ENCODE results near the gene GBGT1. TPM values are rescaled to one million over a fixed set of nuclear protein-coding genes. Genes with fewer than 3 reads are reported as not detected.
A peak's percentile ranks its signal among the peaks of the same experiment; 100 is the strongest.

The GBGT1 gene
- total and polyA plus RNA-seq, 2 of the 4 experiments (the other 2 are of a cell fraction), result 1.8 to 3.2 TPM

DNA sequence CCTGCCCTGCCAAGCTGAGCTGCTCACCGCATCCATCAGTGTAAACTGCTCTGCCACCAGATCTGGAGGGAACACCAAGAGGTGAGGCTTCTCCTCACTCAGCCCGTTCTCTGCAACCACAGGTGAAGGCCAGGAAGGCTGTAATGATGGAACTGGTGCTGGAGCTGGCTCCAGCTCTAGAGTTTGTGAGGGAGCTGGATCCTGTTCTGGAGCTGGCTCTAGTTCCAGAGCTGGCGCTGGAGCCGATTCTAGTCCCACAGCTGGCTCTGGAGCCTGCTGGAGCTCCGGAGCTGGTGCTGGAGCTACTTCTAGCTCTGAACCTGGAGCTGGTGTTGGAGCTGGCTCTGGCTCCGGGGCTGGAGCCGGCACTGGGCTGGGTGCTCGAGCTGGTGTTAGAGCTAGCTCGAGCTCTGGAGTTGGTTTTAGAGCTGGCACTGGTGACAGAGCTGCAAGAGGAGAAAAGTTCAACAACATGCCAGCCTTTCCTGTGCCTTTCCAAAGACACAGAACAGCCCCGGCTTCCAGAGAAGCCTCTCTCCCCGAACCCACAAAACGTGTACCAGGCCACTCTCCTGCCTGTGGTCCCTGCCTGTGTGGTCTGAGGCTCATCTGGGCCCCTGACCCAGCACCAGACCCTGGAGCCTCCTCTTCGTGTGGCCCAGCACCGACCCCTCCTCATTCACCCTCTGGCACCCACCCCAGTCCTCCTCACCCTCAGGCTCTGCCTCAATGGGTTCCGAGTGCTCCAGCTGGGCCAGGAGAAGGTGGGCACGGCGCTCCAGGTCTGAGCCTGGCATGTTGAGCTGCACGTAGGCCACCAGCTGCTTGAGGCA is 55.5 kb downstream of the GBGT1 start:
- Histone ChIP-seq H3K27me3 (ENCODE audit: control insufficient read depth, insufficient read depth, low read length) (no peaks in the 10 kb centered on the region), H2AK5ac (ENCODE audit: low read depth, low read length) (no peak overlapping the region), H2BK20ac (ENCODE audit: low read depth, low read length) (no peak overlapping the region), H3K23ac (ENCODE audit: low read depth, low read length) (no peak overlapping the region), H3K9ac (ENCODE audit: low read depth, low read length) (no peak overlapping the region), H3K56ac (ENCODE audit: extremely low read depth, insufficient read depth, low read length) (no peak overlapping the region), H2AK9ac (replicated peaks; ENCODE audit: low read depth, low read length, poor library complexity) (peak overlapping the region; percentile 78), H4K5ac (ENCODE audit: low read depth, low read length) (no peak overlapping the region), H3K4me3 (ENCODE audit: insufficient read depth, low read depth, low read length) (no peak overlapping the region), H3K27ac (ENCODE audit: insufficient read depth, low read length) (no peak overlapping the region), H3K9me3 (ENCODE audit: control insufficient read depth, insufficient read depth, low read length) (no peaks in the 10 kb centered on the region), H3K4ac (ENCODE audit: low read depth, low read length) (no peak overlapping the region), H3K36me3 (ENCODE audit: control insufficient read depth, insufficient read depth, low read length) (peaks cover 52% of the 10 kb centered on the region), H4K8ac (ENCODE audit: low read depth in 2 of 2, low read length in 2 of 2) (no peak overlapping the region), H2AFZ (replicated peaks; ENCODE audit: low read length, poor library complexity) (no peak overlapping the region), H3K4me1 (ENCODE audit: control insufficient read depth, insufficient read depth, low read length) (peaks cover 2% of the 10 kb centered on the region; the same call in 1 of the 2 replicates), H2BK5ac (ENCODE audit: low read depth, low read length, poor library complexity, severe bottlenecking) (no peak overlapping the region), H3K4me2 (ENCODE audit: low read depth, low read length) (no peak overlapping the region), H2BK120ac (ENCODE audit: low read depth, low read length) (no peak overlapping the region), H3K79me1 (ENCODE audit: low read depth in 1 of 2, low read length in 2 of 2) (peaks cover 4 to 16% of the 10 kb centered on the region in 2 experiments), H4K91ac (ENCODE audit: insufficient read depth, low read depth, low read length) (no peak overlapping the region), H3K18ac (ENCODE audit: low read depth, low read length) (no peak overlapping the region), H2BK15ac (ENCODE audit: low read depth, low read length) (no peak overlapping the region), H3K14ac (replicated peaks; ENCODE audit: low read depth, low read length) (no peak overlapping the region), H4K20me1 (ENCODE audit: insufficient read depth, low read length) (peaks cover 28% of the 10 kb centered on the region), H3K9me1 (ENCODE audit: insufficient read depth, low read length) (no peaks in the 10 kb centered on the region; the same call in 1 of the 2 replicates)
- POLR2A ChIA-PET (ENCODE audit: unreplicated experiment), result interaction anchor here (0.6 kb wide), 1 partner anchor 83 kb away, joined by 12 read pairs; no protein-coding TSS in a partner anchor
- dilution Hi-C loops (cut with HindIII; ENCODE audit: low sequenced_read_pairs, unreplicated experiment), result no loop called here
- in situ Hi-C loops (cut with MboI; ENCODE audit: low sequenced_read_pairs), result loop anchor here (5.0 kb wide), 1 partner anchor 39 kb away; no protein-coding TSS in a partner anchor
- 96% methylated on average over 4 of the region's 18 CpGs; no CpG with 5 or more reads in 1 of the 2 experiments for WGBS, 2 experiments (ENCODE audit: extremely low coverage in 2 of 2, insufficient read length in 1 of 2)
- BruUV-seq (replicated peaks), result no TSS peak
- ATAC-seq (ENCODE audit: low read depth) (no peak), DNase-seq (no peak)
- CTCF ChIA-PET, result interaction anchor here (3.6 kb wide), 1 partner anchor 36 kb away, joined by 16 read pairs; no protein-coding TSS in a partner anchor
- intact Hi-C loops (cut with micrococcal nuclease), result no loop called here
- no peak for TF ChIP-seq RAD21 (IDR thresholded peaks at IDR 0.05; ENCODE audit: low read length)
- TF ChIP-seq FOS (IDR thresholded peaks at IDR 0.05; ENCODE audit: low read depth, low read length), result no peak
- no peak for TF ChIP-seq SMC3 (IDR thresholded peaks at IDR 0.05; ENCODE audit: low read depth, low read length)
- TF ChIP-seq BHLHE40 (IDR thresholded peaks at IDR 0.05; ENCODE audit: low read depth, low read length), result no peak
- no peak for TF ChIP-seq CEBPB (IDR thresholded peaks at IDR 0.05; ENCODE audit: low read depth, low read length)
- TF ChIP-seq RCOR1 (IDR thresholded peaks at IDR 0.05; ENCODE audit: insufficient replicate concordance, low read length), result no peak
- no peak for TF ChIP-seq MAFK (IDR thresholded peaks at IDR 0.05; ENCODE audit: low read depth, low read length)
- TF ChIP-seq USF2 (IDR thresholded peaks at IDR 0.05; ENCODE audit: low read depth, low read length), result no peak
- TF ChIP-seq, protein P1, sequence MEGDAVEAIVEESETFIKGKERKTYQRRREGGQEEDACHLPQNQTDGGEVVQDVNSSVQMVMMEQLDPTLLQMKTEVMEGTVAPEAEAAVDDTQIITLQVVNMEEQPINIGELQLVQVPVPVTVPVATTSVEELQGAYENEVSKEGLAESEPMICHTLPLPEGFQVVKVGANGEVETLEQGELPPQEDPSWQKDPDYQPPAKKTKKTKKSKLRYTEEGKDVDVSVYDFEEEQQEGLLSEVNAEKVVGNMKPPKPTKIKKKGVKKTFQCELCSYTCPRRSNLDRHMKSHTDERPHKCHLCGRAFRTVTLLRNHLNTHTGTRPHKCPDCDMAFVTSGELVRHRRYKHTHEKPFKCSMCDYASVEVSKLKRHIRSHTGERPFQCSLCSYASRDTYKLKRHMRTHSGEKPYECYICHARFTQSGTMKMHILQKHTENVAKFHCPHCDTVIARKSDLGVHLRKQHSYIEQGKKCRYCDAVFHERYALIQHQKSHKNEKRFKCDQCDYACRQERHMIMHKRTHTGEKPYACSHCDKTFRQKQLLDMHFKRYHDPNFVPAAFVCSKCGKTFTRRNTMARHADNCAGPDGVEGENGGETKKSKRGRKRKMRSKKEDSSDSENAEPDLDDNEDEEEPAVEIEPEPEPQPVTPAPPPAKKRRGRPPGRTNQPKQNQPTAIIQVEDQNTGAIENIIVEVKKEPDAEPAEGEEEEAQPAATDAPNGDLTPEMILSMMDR (conservative IDR thresholded peaks at IDR 0.05; ENCODE audit: low read depth, low read length), result no peak
- no peak for TF ChIP-seq NFE2L2 (IDR thresholded peaks at IDR 0.05; ENCODE audit: low read depth, low read length)
- TF ChIP-seq CHD1 (IDR thresholded peaks at IDR 0.05; ENCODE audit: low read depth, low read length), result no peak
- no peak for TF ChIP-seq RFX5 (IDR thresholded peaks at IDR 0.05; ENCODE audit: low read depth, low read length)
- no peak for TF ChIP-seq POLR2A (IDR thresholded peaks at IDR 0.05; ENCODE audit: low read depth, low read length)
- TF ChIP-seq, protein P2, sequence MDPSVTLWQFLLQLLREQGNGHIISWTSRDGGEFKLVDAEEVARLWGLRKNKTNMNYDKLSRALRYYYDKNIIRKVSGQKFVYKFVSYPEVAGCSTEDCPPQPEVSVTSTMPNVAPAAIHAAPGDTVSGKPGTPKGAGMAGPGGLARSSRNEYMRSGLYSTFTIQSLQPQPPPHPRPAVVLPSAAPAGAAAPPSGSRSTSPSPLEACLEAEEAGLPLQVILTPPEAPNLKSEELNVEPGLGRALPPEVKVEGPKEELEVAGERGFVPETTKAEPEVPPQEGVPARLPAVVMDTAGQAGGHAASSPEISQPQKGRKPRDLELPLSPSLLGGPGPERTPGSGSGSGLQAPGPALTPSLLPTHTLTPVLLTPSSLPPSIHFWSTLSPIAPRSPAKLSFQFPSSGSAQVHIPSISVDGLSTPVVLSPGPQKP (IDR thresholded peaks at IDR 0.05; ENCODE audit: borderline replicate concordance, low read depth, low read length), result no peak
- no peak for TF ChIP-seq MXI1 (IDR thresholded peaks at IDR 0.05; ENCODE audit: borderline replicate concordance, low read depth, low read length)
